Measurements from ENCODE around the gene KRTAP2-3. TPM values are rescaled to one million over a fixed set of nuclear protein-coding genes. Genes with fewer than 3 reads are reported as not detected.
"Not testable (repeated sequence)": the region's sequence is repeated elsewhere in the genome, so short reads cannot be mapped to it uniquely, and the experiment has no call there.

KRTAP2-3 gene
- total RNA-seq, 1 experiment from 2014 or later: not detected

GRCh38 chr17:41059276-41060051 lies 450 bp downstream of the KRTAP2-3 start:
- not testable (repeated sequence) for H3K4me3 ChIP-seq; H3K36me3 ChIP-seq; H3K9me3 ChIP-seq (replicated peaks); H3K27me3 ChIP-seq
- H3K4me1 ChIP-seq: peaks cover 50% of the 10 kb centered on the region
- peak overlapping the region; percentile 48 for H3K27ac ChIP-seq
- DNase-seq: peak; percentile 9 to 30

DNA sequence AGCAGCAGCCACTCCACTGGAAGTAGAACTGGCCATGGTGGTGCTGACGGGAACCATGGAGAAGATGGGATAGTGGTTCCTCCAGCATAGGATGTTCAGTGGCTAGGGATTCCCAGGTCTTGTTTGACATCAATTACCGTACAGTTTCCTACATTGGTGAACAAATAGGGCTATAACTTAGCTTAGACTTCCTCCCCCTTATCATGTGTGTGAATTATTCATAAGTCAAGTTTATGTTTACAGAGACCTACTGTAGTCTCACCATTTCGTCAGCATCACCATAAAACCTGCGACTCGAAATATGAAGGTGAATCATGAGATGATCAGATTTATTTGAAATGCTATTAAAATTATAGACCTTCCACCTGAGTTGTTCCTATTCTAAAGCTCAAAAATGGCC lies 1.2 kb downstream of the KRTAP2-3 start:
- no peak for DNase-seq
- no peak overlapping the region for H3K27ac ChIP-seq
- H3K4me3 ChIP-seq: no peak overlapping the region
- no peaks in the 10 kb centered on the region for H3K27me3 ChIP-seq
- peaks cover 42% of the 10 kb centered on the region for H3K4me1 ChIP-seq
- H3K36me3 ChIP-seq: no peaks in the 10 kb centered on the region
- H3K9me3 ChIP-seq (replicated peaks): peaks cover 6% of the 10 kb centered on the region; the same call in 1 of the 2 replicates

GRCh38 chr17:41057547-41057946 lies 2.4 kb downstream of the KRTAP2-3 start:
- Histone ChIP-seq H3K27me3 (no peaks in the 10 kb centered on the region), H3K27ac (no peak overlapping the region), H3K36me3 (no peaks in the 10 kb centered on the region), H3K4me3 (no peak overlapping the region), H3K9me3 (replicated peaks) (peaks cover 6% of the 10 kb centered on the region; the same call in 1 of the 2 replicates), H3K4me1 (peaks cover 36% of the 10 kb centered on the region)
- no peak for DNase-seq

- not testable (repeated sequence) for DNase-seq; H3K27me3 ChIP-seq; H3K36me3 ChIP-seq; H3K4me3 ChIP-seq; H3K9me3 ChIP-seq (replicated peaks); H3K27ac ChIP-seq
- peaks cover 14% of the 10 kb centered on the region for H3K4me1 ChIP-seq
These were observed 4.8 kb downstream of the KRTAP2-3 start, which contains the start of gene KRTAP2-2 for GRCh38 chr17:41055130-41055529. Gene KRTAP2-2, minus strand, starts transcription at chr17:41055230. Its CDS starts 19 bp downstream, at chr17:41055211.

DNA sequence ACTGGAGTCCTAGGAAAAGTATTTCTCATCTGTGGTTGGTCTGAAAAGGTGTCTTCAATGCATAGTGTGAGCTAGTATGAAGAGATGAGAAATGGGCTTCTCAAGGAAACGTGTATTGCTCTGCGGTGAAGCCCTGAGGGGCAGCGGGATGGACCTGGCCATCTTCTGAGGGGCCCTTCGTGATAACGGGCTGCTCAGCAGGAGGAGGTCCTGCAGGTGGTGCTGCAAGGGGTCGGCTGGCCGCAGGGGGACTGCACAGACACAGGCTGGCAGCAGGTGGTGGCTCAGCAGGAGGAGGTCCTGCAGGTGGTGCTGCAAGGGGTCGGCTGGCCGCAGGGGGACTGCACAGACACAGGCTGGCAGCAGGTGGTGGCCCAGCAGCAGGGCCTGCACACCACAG lies 5.4 kb downstream of the KRTAP2-3 start:
- not testable (repeated sequence) for H3K36me3 ChIP-seq; H3K4me3 ChIP-seq; H3K9me3 ChIP-seq (replicated peaks); DNase-seq; H3K27me3 ChIP-seq; H3K27ac ChIP-seq
- H3K4me1 ChIP-seq: peaks cover 11% of the 10 kb centered on the region

DNA sequence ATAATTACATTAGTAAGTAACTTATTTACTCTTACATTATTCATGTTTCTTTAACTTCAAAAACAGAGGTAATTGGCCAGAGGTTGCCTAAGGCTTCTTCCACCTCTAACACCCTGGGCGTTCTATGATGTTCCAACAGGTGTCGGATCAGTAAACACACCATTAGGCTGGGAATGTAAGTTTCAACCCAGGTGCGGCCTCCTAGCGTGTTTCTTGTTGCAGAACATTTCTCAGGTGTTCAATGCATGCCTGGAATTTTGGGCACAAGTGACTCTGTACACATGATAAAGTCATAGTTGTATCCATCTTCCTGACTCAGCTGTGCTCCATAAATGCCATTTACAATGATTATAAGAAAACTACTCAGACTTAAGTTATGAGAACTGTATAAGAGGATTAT lies 5.9 kb downstream of the KRTAP2-3 start:
- no peak overlapping the region for H3K27ac ChIP-seq
- H3K27me3 ChIP-seq: no peaks in the 10 kb centered on the region
- DNase-seq: no peak
- peaks cover 9% of the 10 kb centered on the region for H3K4me1 ChIP-seq
- H3K4me3 ChIP-seq: no peak overlapping the region
- peaks cover 6% of the 10 kb centered on the region; the same call in 1 of the 2 replicates for H3K9me3 ChIP-seq (replicated peaks)
- no peaks in the 10 kb centered on the region for H3K36me3 ChIP-seq

GRCh38 chr17:41052566-41052965 lies 7.3 kb downstream of the KRTAP2-3 start:
- Histone ChIP-seq H3K27me3 (no peaks in the 10 kb centered on the region), H3K4me1 (peaks cover 6% of the 10 kb centered on the region), H3K9me3 (replicated peaks) (peaks cover 3% of the 10 kb centered on the region; the same call in 1 of the 2 replicates), H3K36me3 (no peaks in the 10 kb centered on the region), H3K4me3 (no peak overlapping the region), H3K27ac (no peak overlapping the region)
- no peak for DNase-seq

- H3K27me3 ChIP-seq: no peaks in the 10 kb centered on the region
- H3K36me3 ChIP-seq: no peaks in the 10 kb centered on the region
- no peak overlapping the region for H3K4me3 ChIP-seq
- H3K9me3 ChIP-seq (replicated peaks): no peaks in the 10 kb centered on the region
- H3K4me1 ChIP-seq: peaks cover 3% of the 10 kb centered on the region
- H3K27ac ChIP-seq: no peak overlapping the region
- DNase-seq: no peak
These were observed 10.8 kb downstream of the KRTAP2-3 start for GRCh38 chr17:41049110-41049509.

- Histone ChIP-seq H3K4me3 (no peak overlapping the region), H3K27me3 (no peaks in the 10 kb centered on the region), H3K27ac (no peak overlapping the region), H3K9me3 (replicated peaks) (no peaks in the 10 kb centered on the region), H3K36me3 (no peaks in the 10 kb centered on the region), H3K4me1 (peaks cover 3% of the 10 kb centered on the region)
- DNase-seq: no peak
These were observed 11.5 kb downstream of the KRTAP2-3 start for GRCh38 chr17:41048441-41048840.

GRCh38 chr17:41046735-41047465 lies 13.0 kb downstream of the KRTAP2-3 start, which contains the start of gene KRTAP2-1:
Gene KRTAP2-1, minus strand, starts transcription at chr17:41047316. Its CDS starts 49 bp downstream, at chr17:41047267.
- H3K4me3 ChIP-seq; H3K27me3 ChIP-seq; H3K27ac ChIP-seq; H3K36me3 ChIP-seq; H3K9me3 ChIP-seq (replicated peaks); H3K4me1 ChIP-seq; DNase-seq: not testable (repeated sequence)

DNA sequence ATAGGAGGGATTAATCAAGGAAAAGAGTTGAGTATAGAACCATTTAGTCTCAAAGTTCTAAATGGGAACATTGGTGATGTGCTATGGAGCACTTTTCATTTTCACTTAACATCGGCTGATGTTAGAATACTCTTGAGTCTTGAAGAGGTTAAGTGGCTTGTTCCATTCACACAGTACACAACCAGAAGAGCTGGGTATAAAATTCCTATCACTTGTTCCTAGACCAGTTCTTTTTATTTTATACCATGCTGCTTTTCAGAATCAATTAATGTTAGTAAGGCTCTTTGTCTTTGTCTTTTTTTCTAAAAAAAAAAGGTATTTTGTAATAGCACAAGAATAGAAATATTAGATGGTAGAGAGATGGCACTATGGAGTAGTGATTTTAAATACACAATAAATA lies 17.0 kb downstream of the KRTAP2-3 start:
- H3K4me3 ChIP-seq: no peak overlapping the region
- DNase-seq: no peak

DNA sequence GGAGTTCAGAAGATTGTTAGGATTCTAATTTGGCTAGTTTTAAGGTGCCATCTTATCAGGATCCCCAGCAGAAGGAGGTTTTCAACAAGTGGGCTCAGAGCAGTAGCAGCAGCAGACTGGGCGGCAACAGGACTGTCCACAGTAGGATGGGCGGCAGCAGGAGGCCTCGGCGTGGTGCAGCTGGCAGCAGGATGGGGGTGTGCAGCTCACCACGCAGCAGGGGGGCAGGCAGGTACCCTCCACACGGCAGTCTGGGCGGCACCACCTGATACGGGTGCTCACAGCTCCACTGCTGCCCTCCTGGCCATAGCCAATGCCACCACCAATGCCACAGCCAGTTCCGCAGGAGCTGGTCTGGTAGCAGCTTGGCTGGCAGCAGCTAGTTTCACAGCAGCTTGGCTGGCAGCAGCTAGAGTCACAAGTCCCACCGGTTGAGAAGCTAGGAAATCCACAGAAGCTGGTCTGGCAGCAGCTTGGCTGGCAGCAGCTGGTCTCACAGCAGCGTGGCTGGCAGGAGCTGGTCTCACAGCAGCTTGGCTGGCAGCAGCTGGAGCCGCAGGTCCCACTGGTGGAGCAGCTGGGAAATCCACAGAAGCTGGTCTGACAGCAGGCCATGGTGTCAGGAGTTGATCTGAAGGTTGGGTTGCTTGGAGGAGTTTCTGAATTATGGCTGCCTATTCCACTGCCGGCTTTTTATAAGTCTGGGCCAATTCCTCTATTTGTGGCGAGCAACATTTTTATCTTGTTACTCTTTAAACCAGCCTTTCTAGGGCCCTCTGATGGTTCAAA lies 18.9 kb downstream of the KRTAP2-3 start, which contains the start of gene KRTAP1-1:
Gene KRTAP1-1 (minus strand): TSS at position 668 of the 789 bp plus-strand sequence. CDS start 53 bp downstream, at position 615.
- H3K27me3 ChIP-seq; H3K9me3 ChIP-seq (replicated peaks); H3K4me3 ChIP-seq; H3K36me3 ChIP-seq; H3K27ac ChIP-seq; H3K4me1 ChIP-seq: not testable (repeated sequence)
- peak; percentile 18 to 25 for DNase-seq

More for the DNA sequence above, 17.0 kb downstream of the KRTAP2-3 start:
- Histone ChIP-seq H3K36me3 (no peaks in the 10 kb centered on the region), H3K4me1 (no peaks in the 10 kb centered on the region; the same call in 1 of the 2 replicates), H3K27me3 (no peaks in the 10 kb centered on the region), H3K9me3 (replicated peaks) (peaks cover 7% of the 10 kb centered on the region; the same call in 1 of the 2 replicates), H3K27ac (no peak overlapping the region)

DNA sequence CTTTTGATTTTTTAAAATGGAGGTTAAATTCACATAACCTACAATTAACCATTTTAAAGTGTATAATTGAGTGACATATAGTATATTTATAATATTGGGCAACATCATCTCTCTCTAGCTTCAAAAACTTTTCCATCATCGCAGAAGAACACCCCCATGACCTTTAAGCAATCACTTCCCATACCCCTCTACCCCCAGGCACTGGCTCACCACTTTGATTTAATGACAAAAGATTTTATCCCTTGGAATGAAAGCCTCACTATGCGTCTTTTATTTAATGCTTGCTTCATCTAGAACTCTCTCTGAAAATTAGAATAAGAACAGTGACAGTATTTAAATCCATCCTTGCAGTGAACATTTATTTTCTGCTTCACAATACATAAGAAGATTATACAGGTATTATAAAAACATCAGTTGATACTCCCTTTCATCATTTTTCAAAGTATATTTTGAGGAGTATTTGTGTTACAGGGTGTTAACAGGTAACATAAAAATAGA lies 22.0 kb downstream of the KRTAP2-3 start:
- no peaks in the 10 kb centered on the region; the same call in 1 of the 2 replicates for H3K4me1 ChIP-seq
- DNase-seq: no peak

GRCh38 chr17:41034346-41034935 lies 25.5 kb downstream of the KRTAP2-3 start, which contains the start of gene KRTAP1-3:
Gene KRTAP1-3, minus strand, starts transcription at chr17:41034874. Its CDS starts 53 bp downstream, at chr17:41034821.
- H3K4me3 ChIP-seq; H3K36me3 ChIP-seq; H3K27me3 ChIP-seq; H3K27ac ChIP-seq; H3K4me1 ChIP-seq; H3K9me3 ChIP-seq (replicated peaks): not testable (repeated sequence)
- DNase-seq: peak; percentile 25 to 32

More for the DNA sequence above, 22.0 kb downstream of the KRTAP2-3 start:
- no peak overlapping the region for H3K4me3 ChIP-seq
- no peaks in the 10 kb centered on the region for H3K27me3 ChIP-seq
- H3K9me3 ChIP-seq (replicated peaks): peaks cover 2% of the 10 kb centered on the region; the same call in 1 of the 2 replicates
- H3K27ac ChIP-seq: no peak overlapping the region
- no peaks in the 10 kb centered on the region for H3K36me3 ChIP-seq

All from SJCRH30 (cell line).